Muscle layer of duodenum (tissue), 2 donors: ENCODE results near the gene OR2K2.
"Not testable (repeated sequence)": the region's sequence is repeated elsewhere in the genome, so short reads cannot be mapped to it uniquely, and the experiment has no call there.

Source experiments
- H3K27ac ChIP-seq: one replicate; pipeline ENCODE4 v1.7.0; 2013; ENCODE audit warnings: mild to moderate bottlenecking, low read length
- H3K27me3 ChIP-seq: one replicate; pipeline ENCODE4 v1.7.0; 2013; ENCODE audit warnings: low read depth, mild to moderate bottlenecking, control low read depth, low read length
- H3K36me3 ChIP-seq, 2 donors: one replicate each; pipeline ENCODE4 v1.7.0; 2013; ENCODE audit warnings: low read length in 2 of 2, control low read depth in 1 of 2, mild to moderate bottlenecking in 1 of 2; ENCODE audit not compliant: insufficient read depth in 2 of 2, control insufficient read depth in 1 of 2
- H3K4me1 ChIP-seq, 2 donors: one replicate each; pipeline ENCODE4 v1.7.0; 2013; ENCODE audit warnings: low read length in 2 of 2, mild to moderate bottlenecking in 2 of 2, control low read depth in 1 of 2, moderate library complexity in 1 of 2; ENCODE audit not compliant: insufficient read depth in 2 of 2, control insufficient read depth in 1 of 2
- H3K4me3 ChIP-seq, 2 donors: one replicate each; pipeline ENCODE4 v1.7.0; 2013; ENCODE audit warnings: low read length in 2 of 2, low read depth in 1 of 2, mild to moderate bottlenecking in 1 of 2
- H3K9me3 ChIP-seq, 2 donors: one replicate each; pipeline ENCODE4 v1.7.0; 2013; ENCODE audit warnings: low read length in 2 of 2, control low read depth in 1 of 2, mild to moderate bottlenecking in 1 of 2; ENCODE audit not compliant: control insufficient read depth in 1 of 2
- donor health status: healthy.

The OR2K2 gene

GRCh38 chr9:111297066-111297824 lies 32.8 kb downstream of the OR2K2 start:
- Histone ChIP-seq H3K27me3 (no peaks in the 10 kb centered on the region), H3K27ac (no peak overlapping the region), H3K9me3 (no peaks in the 10 kb centered on the region), H3K4me3 (no peak overlapping the region), H3K4me1 (peaks cover 0 to 3% of the 10 kb centered on the region in 2 donors), H3K36me3 (no peaks in the 10 kb centered on the region)

- Histone ChIP-seq H3K4me3 (no peak overlapping the region), H3K27ac (peak overlapping the region; percentile 14)
Observed at GRCh38 chr9:111294691-111295451, 35.2 kb downstream of the OR2K2 start.

GRCh38 chr9:111287127-111287526 lies 42.9 kb downstream of the OR2K2 start:
- no peak overlapping the region for H3K27ac ChIP-seq
- no peaks in the 10 kb centered on the region for H3K4me1 ChIP-seq
- H3K4me3 ChIP-seq: no peak overlapping the region
- no peaks in the 10 kb centered on the region for H3K36me3 ChIP-seq
- no peaks in the 10 kb centered on the region for H3K9me3 ChIP-seq
- H3K27me3 ChIP-seq: no peaks in the 10 kb centered on the region

More at GRCh38 chr9:111294691-111295451, 35.2 kb downstream of the OR2K2 start:
- Histone ChIP-seq H3K36me3 (no peaks in the 10 kb centered on the region), H3K4me1 (peaks cover 0 to 3% of the 10 kb centered on the region in 2 donors), H3K9me3 (no peaks in the 10 kb centered on the region), H3K27me3 (no peaks in the 10 kb centered on the region)

- H3K27me3 ChIP-seq: no peaks in the 10 kb centered on the region
- H3K36me3 ChIP-seq: no peaks in the 10 kb centered on the region
- no peaks in the 10 kb centered on the region for H3K9me3 ChIP-seq
- no peak overlapping the region for H3K4me3 ChIP-seq
- H3K4me1 ChIP-seq: no peaks in the 10 kb centered on the region
- no peak overlapping the region for H3K27ac ChIP-seq
Observed at GRCh38 chr9:111284703-111285102, 45.3 kb downstream of the OR2K2 start.

- Histone ChIP-seq H3K27ac (no peak overlapping the region), H3K4me3 (no peak overlapping the region), H3K27me3 (no peaks in the 10 kb centered on the region), H3K9me3 (no peaks in the 10 kb centered on the region), H3K36me3 (no peaks in the 10 kb centered on the region), H3K4me1 (no peaks in the 10 kb centered on the region)
Observed at GRCh38 chr9:111282845-111283244, 47.2 kb downstream of the OR2K2 start.

- H3K4me1 ChIP-seq, H3K36me3 ChIP-seq, H3K27me3 ChIP-seq, H3K9me3 ChIP-seq, H3K27ac ChIP-seq, H3K4me3 ChIP-seq: not testable (repeated sequence)
Observed at GRCh38 chr9:111280795-111281194, 49.2 kb downstream of the OR2K2 start.
